HG03571 (cell line): ENCODE results near the gene ANKRD63.
A peak's percentile ranks its signal among the peaks of the same experiment; 100 is the strongest.

ENCODE experiments used
- ATAC-seq: cut with Tn5 transposase; IDR thresholded peaks from one replicate; pipeline ENCODE4 v1.9.1; 2021; ENCODE audit not compliant: unreplicated experiment

ANKRD63 gene

GRCh38 chr15:40313531-40314398, 30.9 kb upstream of the ANKRD63 start:
- no peak for ATAC-seq

DNA sequence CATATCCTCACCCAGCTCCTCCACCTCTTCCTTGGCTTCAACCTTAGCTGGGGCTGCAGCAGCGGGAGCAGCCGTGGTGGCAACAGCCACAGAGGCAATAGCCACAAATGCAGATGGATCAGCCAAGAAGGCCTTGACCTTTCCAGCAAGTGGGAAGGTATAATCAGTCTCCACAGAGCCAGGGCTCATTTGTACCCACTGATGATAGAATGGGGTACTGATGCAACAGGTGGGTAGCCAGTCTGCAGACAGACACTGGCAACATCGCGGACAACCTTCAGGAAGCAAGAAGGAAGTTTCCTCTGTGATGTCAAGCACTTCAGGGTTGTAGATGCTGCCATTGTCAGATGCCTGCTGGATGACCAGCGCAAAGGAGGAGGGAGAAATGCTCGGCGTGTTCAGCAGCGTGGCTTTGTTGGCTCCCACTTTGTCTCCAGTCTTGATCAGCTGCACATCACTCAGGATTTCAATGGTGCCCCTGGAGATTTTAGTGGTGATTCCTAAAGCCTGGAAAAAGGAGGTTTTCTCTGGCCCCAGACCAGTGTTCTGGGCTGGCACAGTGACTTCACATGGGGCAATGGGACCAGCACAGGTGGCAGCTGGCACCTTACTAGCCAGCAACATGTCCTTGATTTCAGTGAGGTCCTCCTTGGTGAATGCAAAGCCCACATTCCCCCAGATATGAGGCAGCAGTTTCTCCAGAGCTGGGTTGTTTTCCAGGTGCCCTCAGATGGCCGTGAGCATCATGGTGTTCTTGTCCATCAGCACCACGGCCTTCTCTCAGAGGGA, 29.7 kb upstream of the ANKRD63 start:
- no peak for ATAC-seq

GRCh38 chr15:40310993-40311392, 28.1 kb upstream of the ANKRD63 start:
- ATAC-seq = no peak

DNA sequence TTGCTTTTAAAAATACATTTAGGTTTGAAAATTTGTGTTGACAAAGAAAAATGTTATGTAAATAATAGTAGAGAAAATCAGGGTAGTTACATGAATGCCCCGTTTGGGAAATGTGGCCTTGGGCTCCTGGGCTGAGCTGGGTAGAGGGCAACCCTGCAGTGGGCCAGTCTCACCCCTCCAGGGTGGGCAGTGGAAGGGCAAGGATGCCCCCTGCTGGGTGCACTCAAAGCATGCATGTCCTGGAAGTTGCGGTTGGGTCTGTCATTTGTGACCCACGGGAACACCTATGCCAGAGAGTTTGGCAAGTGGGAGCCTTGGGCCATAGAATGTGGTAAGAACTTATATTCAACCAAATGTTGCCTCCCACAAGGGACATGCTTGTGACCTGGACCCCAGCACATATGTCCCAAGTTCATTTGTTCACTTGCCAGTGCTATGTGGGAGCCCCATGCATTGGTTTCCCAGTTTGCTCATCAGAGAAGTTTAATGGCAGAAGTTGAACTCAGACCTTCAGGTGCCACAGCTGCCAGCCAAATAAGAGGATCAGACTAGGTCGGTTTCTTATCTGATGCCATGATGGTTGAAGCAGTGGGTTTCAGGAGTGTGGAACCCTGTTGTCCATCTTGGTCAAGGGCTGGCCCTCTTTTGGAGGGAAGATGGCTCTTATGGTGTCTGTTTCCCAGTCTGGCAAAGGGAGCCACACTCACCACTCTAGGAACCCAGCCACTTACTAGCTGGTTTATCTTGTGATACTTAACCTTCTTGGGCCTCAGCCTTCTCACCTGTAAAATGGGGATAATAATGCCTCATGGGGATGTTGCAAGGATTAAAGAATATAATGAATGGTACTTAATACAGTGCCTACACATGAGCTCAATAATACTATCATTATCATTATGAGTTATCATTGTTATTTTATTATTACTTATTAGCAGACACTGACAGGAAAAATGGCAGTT, 27.4 kb upstream of the ANKRD63 start:
- ATAC-seq = no peak

- no peak for ATAC-seq
These were observed 26.5 kb upstream of the ANKRD63 start for GRCh38 chr15:40309344-40309862.

DNA sequence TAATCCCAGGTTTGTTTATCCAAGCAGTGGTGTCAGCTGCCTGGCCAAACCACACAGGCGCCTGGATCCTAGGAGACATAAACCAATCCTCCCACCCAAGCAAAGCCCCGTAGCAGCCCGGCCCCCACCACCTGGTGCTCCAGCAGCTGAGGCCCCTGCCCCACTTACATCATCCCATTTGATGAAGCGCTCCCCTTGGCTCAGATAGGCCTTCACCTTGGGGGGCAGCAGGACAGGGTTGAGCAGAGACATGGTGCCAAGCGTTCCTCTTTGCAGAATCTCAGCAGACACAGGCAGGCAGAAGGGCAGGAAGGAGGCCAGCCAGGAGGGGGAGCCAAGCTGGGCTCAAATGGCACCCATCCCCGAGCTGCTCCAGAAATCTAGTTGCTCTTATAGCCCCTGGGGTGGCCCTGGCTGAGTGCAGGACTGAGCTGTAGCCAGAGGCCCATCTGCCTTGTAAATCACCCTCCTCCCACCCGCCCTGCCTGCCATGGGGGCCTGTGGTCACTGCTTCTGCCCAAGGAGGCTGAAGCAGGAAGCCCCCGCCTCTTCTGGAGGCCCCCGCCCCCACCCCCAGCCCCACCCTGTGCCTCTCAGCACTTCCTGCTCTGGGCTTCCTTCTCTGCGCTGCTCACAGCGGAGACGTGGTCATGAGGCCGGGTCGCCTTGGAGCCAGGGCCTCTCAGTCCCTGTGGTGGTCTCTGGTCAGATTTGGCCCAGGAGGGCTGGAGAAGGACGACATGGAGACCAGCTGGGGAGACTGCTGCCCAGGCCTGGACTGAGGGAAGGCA, 24.8 kb upstream of the ANKRD63 start, which contains the start of gene PLCB2:
TSS of gene PLCB2 (minus strand) at position 515 of the 791 bp plus-strand sequence. CDS start at position 252, 263 bp downstream.
- peak; percentile 41 for ATAC-seq

DNA sequence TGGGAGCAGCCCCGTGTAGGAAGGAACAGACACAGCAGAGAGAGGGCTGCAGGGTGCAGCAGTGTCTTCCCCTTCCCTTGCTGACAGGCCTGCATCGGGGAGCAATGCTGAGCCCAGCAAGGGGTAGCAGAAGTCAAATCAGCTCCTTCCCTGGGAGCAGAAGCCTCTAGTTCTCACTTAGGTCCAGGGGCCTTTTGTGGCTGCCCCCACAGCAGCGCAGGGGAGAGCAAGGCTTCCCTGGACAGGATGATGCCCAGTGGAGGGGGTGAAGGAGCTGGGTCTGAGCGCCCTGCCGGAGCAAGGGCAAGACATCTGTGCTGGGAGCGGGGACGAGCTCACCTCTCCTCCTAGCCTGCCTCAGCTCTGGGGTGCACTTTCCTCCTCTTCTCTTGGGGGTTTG, 24.0 kb upstream of the ANKRD63 start:
- no peak for ATAC-seq

DNA sequence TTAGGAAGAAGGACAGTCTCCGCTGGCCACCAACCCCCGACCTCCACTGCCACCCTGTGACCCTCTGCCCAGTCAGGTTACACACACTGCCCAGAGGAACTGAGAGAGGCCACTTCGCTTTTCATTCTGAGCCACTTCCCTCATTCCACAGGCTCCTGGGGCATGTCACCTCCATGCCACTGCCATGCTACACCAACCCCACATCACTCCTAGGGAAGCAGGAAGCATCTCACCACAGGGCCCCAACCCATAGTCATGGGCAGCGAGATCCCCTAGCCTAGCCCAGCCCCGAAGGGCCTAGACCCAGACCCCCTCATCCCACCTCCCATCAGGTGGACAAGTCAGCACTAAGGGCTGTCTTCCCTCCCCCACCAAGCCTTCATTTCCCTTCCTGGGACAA, 23.5 kb upstream of the ANKRD63 start:
- no peak for ATAC-seq

GRCh38 chr15:40305281-40305680, 22.4 kb upstream of the ANKRD63 start:
- no peak for ATAC-seq

- no peak for ATAC-seq
These were observed 20.7 kb upstream of the ANKRD63 start for GRCh38 chr15:40303576-40303975.

DNA sequence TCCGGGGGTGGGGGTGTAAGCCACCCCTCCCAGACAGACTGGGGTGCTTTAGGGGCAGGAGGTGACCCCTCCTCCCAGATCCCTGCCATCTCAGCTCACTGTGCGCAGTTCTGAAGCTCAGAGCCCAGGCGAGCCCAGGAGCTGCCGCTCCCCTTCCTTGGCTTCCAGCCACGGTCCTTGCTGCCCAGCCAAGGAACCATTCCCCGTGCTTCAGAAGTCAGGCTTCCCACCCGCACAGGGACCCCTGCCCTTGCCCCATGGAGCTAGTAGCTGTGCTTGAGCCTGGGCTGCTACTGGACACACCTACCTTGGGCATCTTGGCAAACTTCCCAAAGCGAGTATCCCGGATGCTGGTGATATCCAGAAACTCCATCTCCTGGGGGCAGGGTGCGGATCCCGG, 20.1 kb upstream of the ANKRD63 start:
- ATAC-seq = no peak

GRCh38 chr15:40302288-40302886, 19.5 kb upstream of the ANKRD63 start:
- ATAC-seq = no peak

DNA sequence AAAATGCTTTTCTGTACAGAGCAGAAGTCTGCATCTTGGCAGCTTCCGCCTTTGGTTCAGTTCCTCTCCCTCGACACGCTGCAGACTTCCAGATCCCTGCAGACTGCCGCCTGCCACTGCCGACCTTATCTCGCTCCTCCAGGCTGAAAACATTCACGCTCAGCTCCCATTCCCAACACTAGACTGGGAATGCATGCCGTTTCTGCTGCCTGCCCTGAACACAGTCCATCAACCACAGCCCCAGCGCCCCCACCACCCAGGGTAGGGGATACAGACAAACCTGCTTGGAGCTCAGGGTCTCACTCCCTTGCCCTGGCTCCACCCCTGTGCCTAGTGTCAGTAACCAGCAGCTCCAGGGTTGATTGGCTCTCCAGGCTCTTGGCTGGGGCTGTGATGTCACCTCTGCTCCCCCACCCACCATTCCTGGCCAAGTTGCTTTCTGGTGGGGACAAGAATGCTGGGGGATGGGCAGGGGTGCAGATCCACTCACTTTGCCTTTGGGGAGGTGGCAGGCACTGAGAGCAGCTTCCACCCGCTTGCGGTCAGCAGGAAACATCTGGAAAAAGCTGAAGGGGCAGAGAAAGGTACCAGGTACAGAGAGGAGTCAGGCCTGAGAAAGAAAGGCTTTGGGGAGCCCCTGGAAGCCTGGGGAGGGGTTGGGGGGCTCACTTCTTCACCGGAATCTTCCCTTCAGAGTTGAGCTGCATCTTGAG, 18.8 kb upstream of the ANKRD63 start:
- no peak for ATAC-seq

GRCh38 chr15:40300771-40301170, 17.9 kb upstream of the ANKRD63 start:
- ATAC-seq = no peak

DNA sequence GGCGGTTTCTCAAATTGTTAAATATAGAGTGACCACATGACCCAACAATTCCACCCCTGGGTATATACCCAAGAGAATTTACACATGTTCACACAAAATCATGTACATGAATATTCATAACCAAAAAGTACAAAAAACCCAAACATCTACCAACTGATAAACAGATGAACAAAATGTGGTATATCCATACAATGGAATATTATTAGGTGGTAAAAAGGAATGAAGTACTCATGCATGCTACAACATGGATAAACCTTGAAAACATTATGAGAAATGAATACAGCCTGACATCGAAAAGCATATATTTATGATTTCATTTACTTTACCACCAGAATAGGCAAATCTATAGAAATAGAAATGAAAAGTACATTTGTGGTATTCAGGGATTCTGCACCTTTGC, 17.5 kb upstream of the ANKRD63 start:
- ATAC-seq = no peak

GRCh38 chr15:40298216-40298935, 15.5 kb upstream of the ANKRD63 start:
- no peak for ATAC-seq

DNA sequence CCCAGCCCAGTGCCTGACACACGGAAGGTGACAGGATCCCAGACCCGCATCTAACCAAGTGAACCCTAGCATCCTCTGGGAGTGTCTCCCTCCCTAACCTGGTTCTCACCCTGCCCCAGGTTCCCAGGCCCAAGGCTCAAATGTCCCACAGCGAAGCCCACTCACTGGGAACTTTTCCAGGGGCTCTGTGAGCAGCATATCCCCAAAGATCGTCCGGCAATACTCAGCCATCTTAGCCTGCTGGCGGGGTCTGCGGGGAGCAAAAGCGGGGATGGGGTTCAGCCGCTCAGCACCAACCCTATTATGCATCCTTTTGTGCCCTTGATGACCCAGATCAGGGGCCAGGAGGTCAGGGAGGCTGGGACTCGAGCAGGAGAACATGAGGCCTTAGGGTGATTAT, 14.5 kb upstream of the ANKRD63 start:
- ATAC-seq = no peak

DNA sequence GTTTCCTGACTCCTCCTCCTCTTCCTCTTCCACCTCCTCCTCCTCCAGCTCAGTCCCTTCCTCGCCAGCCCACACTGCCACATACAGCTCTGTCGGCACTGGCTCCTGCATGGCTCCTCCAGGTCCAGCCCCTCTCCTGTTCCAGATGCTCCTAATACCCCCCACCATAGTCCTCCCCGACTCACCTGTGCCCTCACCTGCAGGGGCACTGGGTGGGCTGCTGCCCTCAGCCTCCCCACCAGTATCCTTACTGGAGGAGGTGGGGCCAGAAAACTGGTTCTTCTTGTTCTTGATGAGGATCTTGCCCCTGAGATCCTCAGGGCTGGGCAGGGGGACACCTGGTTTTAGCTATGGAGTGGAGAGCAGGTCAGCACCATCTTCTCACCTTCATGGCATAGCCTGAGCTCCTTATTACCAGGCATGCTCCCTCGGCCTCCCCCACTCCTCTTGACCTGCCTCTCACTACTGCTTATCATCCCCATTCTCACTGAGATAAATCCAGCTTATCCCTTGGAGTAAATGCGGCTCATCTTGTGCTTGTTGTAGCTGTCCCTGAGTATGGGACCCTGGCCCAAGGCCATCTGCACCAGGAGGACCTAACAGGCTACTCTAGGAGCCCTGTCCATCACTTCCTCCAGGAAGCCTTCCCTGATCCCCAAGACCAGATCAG, 13.8 kb upstream of the ANKRD63 start:
- no peak for ATAC-seq
